Transverse colon (tissue), 4 donors: ENCODE measurements around the gene LKAAEAR1.

Experiments
- CTCF ChIP-seq, 5 experiments: fragments of 200-600 bp in 3 of 5; fragments of 450-650 bp in 2 of 5; sonication (generic) in 3 of 5; IDR thresholded peaks; 1 replicate in 2 of 5; 2 replicates in 3 of 5; pipeline ENCODE4 v1.5.1; 2016 to 2017; ENCODE audit warnings: antibody characterized with exemption in 5 of 5, inconsistent platforms in 3 of 5, mild to moderate bottlenecking in 2 of 5, moderate library complexity in 1 of 5
- EP300 ChIP-seq: sonication (generic); formaldehyde crosslinking; IDR thresholded peaks from one replicate; pipeline ENCODE4 v1.6.1; 2017; ENCODE audit warnings: antibody characterized with exemption, low read depth
- POLR2A ChIP-seq: fragments of 450-650 bp; IDR thresholded peaks from one replicate; pipeline ENCODE4 v1.6.1; 2016; ENCODE audit warnings: antibody characterized with exemption, mild to moderate bottlenecking, moderate library complexity
- POLR2AphosphoS5 ChIP-seq, 3 donors: sonication (generic); formaldehyde crosslinking; IDR thresholded peaks; one replicate each; pipeline ENCODE4 v1.6.1; 2016; ENCODE audit warnings: antibody characterized with exemption in 3 of 3

GRCh38 chr20:64109831-64110391 is 25.7 kb upstream of the LKAAEAR1 start:
- no peak for TF ChIP-seq POLR2A
- no peak for TF ChIP-seq POLR2AphosphoS5 (IDR thresholded peaks at IDR 0.05)
- no peak for TF ChIP-seq CTCF (IDR thresholded peaks at IDR 0.05)
- TF ChIP-seq EP300, result no peak
